ENCODE data around the gene JMJD4. TPM values are rescaled to one million over a fixed set of nuclear protein-coding genes. Genes with fewer than 3 reads are reported as not detected.

Gene JMJD4
- total RNA-seq, 1 donor = 26.8 TPM

DNA sequence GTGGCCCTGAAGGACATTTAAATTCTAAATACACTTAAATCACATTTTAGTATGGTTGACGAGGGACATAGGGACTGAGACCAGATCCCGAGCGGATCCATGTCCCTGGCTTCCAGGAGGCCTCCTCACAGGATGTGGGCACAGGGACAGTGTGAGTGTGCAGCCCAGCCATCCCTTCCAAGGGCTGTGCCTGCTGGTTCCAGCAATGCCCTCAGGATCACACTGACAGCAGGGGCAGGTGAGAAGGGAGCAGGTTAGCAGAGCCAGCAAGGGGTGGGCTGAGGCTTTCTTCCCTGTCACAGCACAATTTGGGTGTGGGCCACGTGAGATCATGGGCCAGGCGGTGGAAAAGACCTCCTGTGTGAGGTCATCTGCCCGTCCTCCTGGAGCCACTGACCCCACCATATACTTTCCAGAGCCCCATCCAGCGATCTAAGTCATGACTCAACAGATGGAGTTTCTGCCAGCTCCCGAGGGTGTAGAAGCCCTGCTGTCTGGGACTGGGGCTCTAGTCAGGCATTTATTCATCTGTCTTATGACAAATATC is 43.4 kb upstream of the JMJD4 start:
- H3K4me3 ChIP-seq (ENCODE audit: low read depth, low read length) = no peak overlapping the region
- TF ChIP-seq, protein P1, sequence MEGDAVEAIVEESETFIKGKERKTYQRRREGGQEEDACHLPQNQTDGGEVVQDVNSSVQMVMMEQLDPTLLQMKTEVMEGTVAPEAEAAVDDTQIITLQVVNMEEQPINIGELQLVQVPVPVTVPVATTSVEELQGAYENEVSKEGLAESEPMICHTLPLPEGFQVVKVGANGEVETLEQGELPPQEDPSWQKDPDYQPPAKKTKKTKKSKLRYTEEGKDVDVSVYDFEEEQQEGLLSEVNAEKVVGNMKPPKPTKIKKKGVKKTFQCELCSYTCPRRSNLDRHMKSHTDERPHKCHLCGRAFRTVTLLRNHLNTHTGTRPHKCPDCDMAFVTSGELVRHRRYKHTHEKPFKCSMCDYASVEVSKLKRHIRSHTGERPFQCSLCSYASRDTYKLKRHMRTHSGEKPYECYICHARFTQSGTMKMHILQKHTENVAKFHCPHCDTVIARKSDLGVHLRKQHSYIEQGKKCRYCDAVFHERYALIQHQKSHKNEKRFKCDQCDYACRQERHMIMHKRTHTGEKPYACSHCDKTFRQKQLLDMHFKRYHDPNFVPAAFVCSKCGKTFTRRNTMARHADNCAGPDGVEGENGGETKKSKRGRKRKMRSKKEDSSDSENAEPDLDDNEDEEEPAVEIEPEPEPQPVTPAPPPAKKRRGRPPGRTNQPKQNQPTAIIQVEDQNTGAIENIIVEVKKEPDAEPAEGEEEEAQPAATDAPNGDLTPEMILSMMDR (IDR thresholded peaks at IDR 0.05; ENCODE audit: insufficient read depth, low read length) = no peak
- DNase-seq (ENCODE audit: low read depth) = peak; percentile 71

DNA sequence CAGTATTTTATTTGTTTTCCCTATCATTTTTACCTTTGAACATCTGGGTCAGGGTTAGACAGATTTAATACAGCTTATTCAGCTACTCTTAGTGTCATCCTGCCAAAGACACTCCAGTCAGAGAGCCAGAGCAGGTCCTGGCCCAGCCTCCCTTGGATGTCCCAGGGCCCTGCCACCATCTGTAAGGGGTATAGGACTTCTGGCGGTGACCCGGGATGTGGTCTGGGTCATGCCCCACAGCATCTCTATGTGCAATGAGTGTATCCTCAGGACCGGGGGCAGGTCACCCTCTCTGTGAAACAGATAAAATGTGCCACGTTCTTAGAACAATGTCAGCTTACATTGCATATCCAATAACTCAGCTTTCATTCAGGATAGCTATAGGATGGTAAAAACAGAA is 42.5 kb upstream of the JMJD4 start:
- DNase-seq (ENCODE audit: low read depth) = no peak
- TF ChIP-seq, protein P1 (IDR thresholded peaks at IDR 0.05; ENCODE audit: insufficient read depth, low read length) = no peak
- H3K4me3 ChIP-seq (ENCODE audit: low read depth, low read length) = no peak overlapping the region

DNA sequence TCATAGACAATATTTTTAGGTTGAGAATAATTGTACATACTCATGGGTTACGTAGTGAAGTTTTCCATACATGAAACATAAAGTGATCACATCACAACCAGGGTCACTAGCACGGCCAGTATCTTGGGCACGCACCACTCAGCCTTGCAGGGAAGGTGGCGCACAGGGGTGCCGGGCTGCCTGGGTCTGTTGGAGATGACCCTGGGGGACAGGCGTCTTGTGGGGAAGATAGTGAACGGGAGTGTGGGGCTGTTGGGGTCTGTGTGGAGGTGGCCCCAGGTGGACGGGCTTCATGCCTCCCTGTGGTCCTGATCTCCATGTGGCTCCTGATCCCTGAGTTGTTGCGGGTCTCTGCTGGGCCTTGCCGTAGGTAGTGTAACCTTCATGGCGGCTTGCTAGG is 42.1 kb upstream of the JMJD4 start:
- TF ChIP-seq, protein P1 (IDR thresholded peaks at IDR 0.05; ENCODE audit: insufficient read depth, low read length) = no peak
- no peak overlapping the region for H3K4me3 ChIP-seq (ENCODE audit: low read depth, low read length)
- no peak for DNase-seq (ENCODE audit: low read depth)

DNA sequence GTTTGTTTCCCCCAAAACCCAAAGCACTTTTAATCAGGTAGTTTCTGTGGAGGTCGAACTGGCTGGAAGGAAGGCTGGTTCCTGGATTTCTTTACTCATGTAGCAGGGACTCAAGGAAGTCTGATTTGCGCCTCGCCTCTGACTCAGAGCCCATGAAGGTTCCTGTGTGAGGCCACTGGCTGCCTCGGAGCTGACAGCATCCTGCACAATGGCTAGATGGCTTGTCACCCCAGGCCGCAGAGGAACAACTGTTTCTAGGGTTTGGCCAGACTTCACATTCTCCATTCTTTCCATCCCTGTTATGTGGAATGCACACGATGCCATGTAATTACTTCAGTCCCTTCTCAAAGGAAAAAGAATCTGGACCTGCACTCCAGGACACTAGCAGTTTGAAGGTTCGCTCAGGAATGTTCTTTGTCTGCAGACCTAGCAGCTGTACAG is 41.2 kb upstream of the JMJD4 start:
- TF ChIP-seq, protein P1 (IDR thresholded peaks at IDR 0.05; ENCODE audit: insufficient read depth, low read length) = no peak
- DNase-seq (ENCODE audit: low read depth) = peak; percentile 63
- H3K4me3 ChIP-seq (ENCODE audit: low read depth, low read length) = no peak overlapping the region

DNA sequence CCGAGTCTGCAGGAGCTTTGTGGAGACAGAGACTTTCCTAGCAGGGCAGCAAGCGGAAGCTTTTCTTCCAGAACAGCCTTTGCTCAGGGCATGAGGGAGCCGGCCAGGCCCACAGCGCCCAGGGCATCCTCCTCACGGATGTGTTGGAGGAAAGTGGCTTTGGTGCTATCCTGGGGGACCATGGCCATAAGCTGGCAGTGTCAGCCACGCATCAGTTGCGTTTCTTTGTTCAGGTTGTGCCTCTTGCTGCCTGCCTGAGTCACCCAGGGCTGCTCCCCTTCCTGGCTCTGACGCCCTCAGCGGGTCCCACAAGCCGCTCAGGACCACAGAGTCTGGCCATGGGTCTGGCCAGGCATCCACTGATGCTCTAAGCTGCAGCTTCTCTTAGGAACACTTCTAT is 40.7 kb upstream of the JMJD4 start:
- no peak for DNase-seq (ENCODE audit: low read depth)
- TF ChIP-seq, protein P1 (IDR thresholded peaks at IDR 0.05; ENCODE audit: insufficient read depth, low read length) = no peak
- no peak overlapping the region for H3K4me3 ChIP-seq (ENCODE audit: low read depth, low read length)

DNA sequence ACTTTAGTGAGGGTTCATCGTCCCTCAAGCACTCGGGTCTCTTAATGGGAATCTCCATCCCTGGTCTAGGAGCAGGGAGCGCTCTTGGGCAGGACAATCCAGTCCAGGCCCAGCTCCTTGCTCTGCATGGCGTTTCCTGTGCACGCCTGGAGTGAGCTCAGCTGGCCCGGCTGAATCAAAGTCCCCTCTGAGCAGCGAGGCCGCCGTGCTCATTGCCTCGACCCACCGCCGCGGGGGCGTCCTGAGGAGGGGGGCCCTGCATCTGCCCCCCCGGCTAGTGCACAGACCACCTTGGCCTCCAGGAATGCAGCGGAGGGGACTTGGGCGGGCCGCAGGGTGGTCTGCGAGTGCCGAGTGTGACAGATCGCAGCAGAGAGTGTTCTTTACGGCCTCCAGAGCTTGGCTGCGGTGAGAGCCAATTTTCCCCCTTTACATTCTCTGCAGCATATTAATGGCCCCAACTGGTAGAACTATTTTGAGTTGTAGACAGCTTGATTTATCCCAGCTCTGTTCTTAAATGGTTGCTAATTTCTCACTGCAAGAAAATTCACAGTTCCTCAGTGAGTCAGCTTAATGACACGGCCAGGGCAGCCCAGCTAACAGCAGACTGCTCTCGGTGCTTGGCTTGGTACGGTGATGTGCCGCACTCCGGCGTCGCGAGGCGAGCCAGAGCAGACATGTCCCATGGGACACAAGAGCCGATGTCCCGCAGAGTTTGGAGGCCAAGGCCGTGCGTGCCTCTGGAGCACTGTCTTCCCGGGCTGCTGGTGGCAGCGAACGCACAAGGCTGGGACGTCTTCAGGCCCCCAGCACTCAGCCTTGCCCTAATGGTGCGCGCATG is 39.9 kb upstream of the JMJD4 start:
- TF ChIP-seq, protein P1 (IDR thresholded peaks at IDR 0.05; ENCODE audit: insufficient read depth, low read length) = no peak
- DNase-seq (ENCODE audit: low read depth) = peak; percentile 45
- no peak overlapping the region for H3K4me3 ChIP-seq (ENCODE audit: low read depth, low read length)

All from fibroblast of the aortic adventitia (primary cell).